Smooth muscle cell (in vitro differentiated cells): ENCODE results near the gene JPH2. TPM values are rescaled to one million over a fixed set of nuclear protein-coding genes. Genes with fewer than 3 reads are reported as not detected.
A peak's percentile ranks its signal among the peaks of the same experiment; 100 is the strongest.

Source experiments
- DNase-seq: peaks from one replicate; lab custom pipeline; 2025; ENCODE audit not compliant: unreplicated experiment; lab: John Stamatoyannopoulos, UW
- H2AFZ ChIP-seq: fragments of 200-600 bp; sonication (generic); 2 replicates; pipeline ENCODE4 v1.6.0; 2016; ENCODE audit warnings: antibody characterized with exemption, low read depth, mild to moderate bottlenecking
- H3F3A ChIP-seq: fragments of 200-600 bp; sonication (generic); 2 replicates; pipeline ENCODE4 v1.6.0; 2017; ENCODE audit warnings: antibody characterized with exemption, low read depth
- H3K27ac ChIP-seq: fragments of 200-600 bp; sonication (generic); 2 replicates; pipeline ENCODE4 v1.5.1; 2016; ENCODE audit warnings: low read depth, mild to moderate bottlenecking
- H3K27me3 ChIP-seq: fragments of 200-600 bp; sonication (generic); 2 replicates; pipeline ENCODE4 v1.6.1; 2016; ENCODE audit warnings: low read depth, mild to moderate bottlenecking
- H3K36me3 ChIP-seq: fragments of 200-600 bp; sonication (generic); 2 replicates; pipeline ENCODE4 v1.5.1; 2016; ENCODE audit warnings: low read depth
- H3K4me1 ChIP-seq: fragments of 200-600 bp; sonication (generic); 2 replicates; pipeline ENCODE4 v1.5.1; 2016; ENCODE audit warnings: low read depth
- H3K4me2 ChIP-seq: fragments of 200-600 bp; sonication (generic); 2 replicates; pipeline ENCODE4 v1.6.0; 2016; ENCODE audit warnings: mild to moderate bottlenecking
- H3K4me3 ChIP-seq: fragments of 200-600 bp; sonication (generic); 2 replicates; pipeline ENCODE4 v1.5.1; 2016; ENCODE audit warnings: mild to moderate bottlenecking
- H3K79me2 ChIP-seq: fragments of 200-600 bp; sonication (generic); 2 replicates; pipeline ENCODE4 v1.6.0; 2016; ENCODE audit warnings: low read depth, mild to moderate bottlenecking
- H3K9ac ChIP-seq: fragments of 200-600 bp; sonication (generic); 2 replicates; pipeline ENCODE4 v1.6.0; 2016; ENCODE audit warnings: low read depth
- H3K9me3 ChIP-seq: fragments of 200-600 bp; sonication (generic); replicated peaks from 2 replicates; pipeline ENCODE4 v1.5.1; 2016; ENCODE audit warnings: low read depth
- H4K20me1 ChIP-seq: fragments of 200-600 bp; sonication (generic); 2 replicates; pipeline ENCODE4 v1.6.0; 2016; ENCODE audit warnings: low read depth
- WGBS: methylation state at CpG from one replicate; pipeline ENCODE4 v1.1.7; 2016; ENCODE audit warnings: low lambda C conversion rate; 5-methylcytosine and 5-hydroxymethylcytosine counted together
- polyA plus RNA-seq: library from polyadenylated mRNA; unstranded; fragments of >200 nt; fragmentation: Nextera tagmentation; extraction: Ambion mirVana; gene quantifications from 2 replicates; pipeline ENCODE4 v1.2.1, GENCODE V29; 2016
- total RNA-seq: library from RNA; depleted of rRNA; stranded (reverse); fragments of >200 nt; gene quantifications from 2 replicates; pipeline ENCODE4 v1.2.3, GENCODE V29; 2014
- TF ChIP-seq, protein P1 (sequence below): fragments of 200-600 bp; sonication (generic); IDR thresholded peaks from 2 replicates; pipeline ENCODE4 v1.5.1; 2017; ENCODE audit warnings: borderline replicate concordance, mild to moderate bottlenecking, antibody characterized with exemption; ENCODE audit not compliant: insufficient read depth, poor library complexity, severe bottlenecking

Gene JPH2
- total and polyA plus RNA-seq, 2 experiments from 2014 or later = 4.4 to 6.0 TPM

DNA sequence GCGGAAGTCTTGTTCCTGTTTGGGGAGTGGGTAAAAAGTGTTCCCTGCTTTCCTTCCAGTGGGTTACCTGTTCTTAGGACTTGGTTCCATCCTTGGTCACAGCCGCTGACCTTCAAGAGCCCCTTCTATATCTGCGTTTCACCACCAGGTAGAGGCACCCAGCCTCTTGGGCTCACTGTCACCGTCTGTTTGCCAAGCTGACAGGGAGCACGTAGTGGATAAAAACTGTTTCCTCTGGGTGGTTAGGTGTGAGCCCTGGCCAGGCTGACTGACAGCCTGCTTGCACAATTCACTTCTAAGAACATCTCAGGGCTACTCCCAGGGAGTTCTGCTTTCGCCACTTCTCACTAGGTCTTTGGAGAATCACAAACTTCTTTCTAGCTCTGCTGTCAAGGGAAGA, 1.8 kb upstream of the JPH2 start:
- peaks cover 11% of the 10 kb centered on the region for H3K4me1 ChIP-seq
- H3K4me2 ChIP-seq = no peak overlapping the region
- no peak overlapping the region for H3K4me3 ChIP-seq
- peak overlapping the region; percentile 91 for H3K27ac ChIP-seq
- H3K9me3 ChIP-seq = no peaks in the 10 kb centered on the region
- no peak overlapping the region for H2AFZ ChIP-seq
- peaks cover 13% of the 10 kb centered on the region for H3K79me2 ChIP-seq
- no peaks in the 10 kb centered on the region for H3K27me3 ChIP-seq
- TF ChIP-seq, protein P1, sequence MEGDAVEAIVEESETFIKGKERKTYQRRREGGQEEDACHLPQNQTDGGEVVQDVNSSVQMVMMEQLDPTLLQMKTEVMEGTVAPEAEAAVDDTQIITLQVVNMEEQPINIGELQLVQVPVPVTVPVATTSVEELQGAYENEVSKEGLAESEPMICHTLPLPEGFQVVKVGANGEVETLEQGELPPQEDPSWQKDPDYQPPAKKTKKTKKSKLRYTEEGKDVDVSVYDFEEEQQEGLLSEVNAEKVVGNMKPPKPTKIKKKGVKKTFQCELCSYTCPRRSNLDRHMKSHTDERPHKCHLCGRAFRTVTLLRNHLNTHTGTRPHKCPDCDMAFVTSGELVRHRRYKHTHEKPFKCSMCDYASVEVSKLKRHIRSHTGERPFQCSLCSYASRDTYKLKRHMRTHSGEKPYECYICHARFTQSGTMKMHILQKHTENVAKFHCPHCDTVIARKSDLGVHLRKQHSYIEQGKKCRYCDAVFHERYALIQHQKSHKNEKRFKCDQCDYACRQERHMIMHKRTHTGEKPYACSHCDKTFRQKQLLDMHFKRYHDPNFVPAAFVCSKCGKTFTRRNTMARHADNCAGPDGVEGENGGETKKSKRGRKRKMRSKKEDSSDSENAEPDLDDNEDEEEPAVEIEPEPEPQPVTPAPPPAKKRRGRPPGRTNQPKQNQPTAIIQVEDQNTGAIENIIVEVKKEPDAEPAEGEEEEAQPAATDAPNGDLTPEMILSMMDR = no peak
- H3K36me3 ChIP-seq = no peaks in the 10 kb centered on the region
- 76% methylated on average over 6 of the region's 6 CpGs for WGBS
- peaks cover 5% of the 10 kb centered on the region for H3F3A ChIP-seq
- H4K20me1 ChIP-seq = no peaks in the 10 kb centered on the region
- no peak overlapping the region for H3K9ac ChIP-seq
- DNase-seq = no peak

DNA sequence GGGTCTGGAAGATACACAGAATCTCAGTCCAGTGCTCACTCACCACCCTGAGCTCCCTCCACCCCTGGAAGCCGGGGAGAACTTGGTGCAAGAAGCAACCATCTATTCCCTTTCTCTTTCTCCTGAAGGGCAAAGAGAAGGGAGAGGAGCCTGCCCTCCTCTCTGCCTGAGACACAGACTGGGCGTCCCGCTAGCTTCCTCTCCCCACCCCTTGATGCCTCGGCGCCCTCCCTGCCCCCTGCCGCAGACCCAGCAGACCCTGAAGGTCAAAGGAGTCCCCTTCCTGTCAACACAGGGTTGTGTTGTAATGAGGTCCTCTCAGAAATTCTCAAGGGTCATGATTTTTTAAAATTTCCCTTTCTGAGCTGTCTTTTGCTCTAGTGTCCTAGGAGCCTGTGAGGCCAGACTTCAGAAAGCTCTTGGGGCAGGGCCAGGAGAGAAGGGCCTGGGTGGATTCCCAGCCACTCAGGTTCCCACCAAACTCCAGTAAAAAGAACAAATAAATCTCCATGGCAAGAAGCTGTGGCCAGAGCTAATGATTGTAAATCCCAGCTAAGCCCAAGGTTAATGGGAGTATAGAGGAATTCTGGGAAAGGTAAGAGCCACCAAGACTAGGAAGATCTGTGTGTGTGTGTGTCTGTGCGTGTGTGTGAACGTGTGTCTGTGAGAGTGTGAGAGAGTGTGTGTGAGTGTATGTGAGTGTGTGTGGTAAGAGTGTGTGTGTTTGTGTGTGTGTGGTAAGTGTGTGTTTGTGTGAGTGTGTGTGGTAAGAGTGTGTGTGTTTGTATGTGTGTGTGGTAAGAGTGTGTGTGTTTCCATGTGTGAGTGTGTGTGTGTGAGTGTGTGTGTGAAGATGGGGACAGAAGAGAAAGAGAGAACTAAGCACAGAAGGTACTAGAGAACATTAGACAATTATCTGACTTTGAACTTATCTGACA, 1.1 kb upstream of the JPH2 start:
- Histone ChIP-seq H3F3A (peaks cover 5% of the 10 kb centered on the region), H3K9ac (peak overlapping the region; percentile 56), H3K27ac (peak overlapping the region; percentile 91), H3K36me3 (no peaks in the 10 kb centered on the region), H3K4me2 (peak overlapping the region; percentile 95), H3K27me3 (no peaks in the 10 kb centered on the region), H3K79me2 (peaks cover 13% of the 10 kb centered on the region), H3K4me3 (peak overlapping the region; percentile 65), H4K20me1 (no peaks in the 10 kb centered on the region), H3K4me1 (peaks cover 11% of the 10 kb centered on the region), H2AFZ (peak overlapping the region; percentile 91), H3K9me3 (no peaks in the 10 kb centered on the region)
- 21% methylated on average over 7 of the region's 8 CpGs for WGBS
- TF ChIP-seq, protein P1 = no peak
- DNase-seq = no peak

DNA sequence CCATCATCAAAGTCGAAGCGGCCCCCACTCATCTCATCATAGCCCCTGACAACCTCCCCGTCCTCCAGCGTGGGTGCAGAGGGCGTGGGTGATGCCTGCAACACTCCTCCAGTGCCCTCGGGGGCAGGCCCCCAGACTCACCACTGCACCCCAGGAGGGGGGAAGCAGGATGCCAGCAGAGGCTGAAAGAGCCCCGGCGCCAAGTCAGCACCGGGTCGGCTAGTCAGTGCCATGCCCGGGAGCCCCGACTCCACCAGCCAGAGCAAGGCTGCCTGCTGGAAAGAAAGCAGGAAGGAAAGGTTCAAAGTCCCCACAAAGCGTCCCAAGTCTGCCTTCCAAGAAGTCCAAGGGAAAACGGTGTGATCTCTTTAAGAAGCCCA, 324 bp downstream of the JPH2 start:
- Histone ChIP-seq H3K27ac (peak overlapping the region; percentile 91), H3K4me1 (peaks cover 14% of the 10 kb centered on the region)
- TF ChIP-seq, protein P1 = no peak

More for the DNA sequence above, 324 bp downstream of the JPH2 start:
- no peaks in the 10 kb centered on the region for H3K27me3 ChIP-seq
- no peaks in the 10 kb centered on the region for H3K9me3 ChIP-seq
- H3K4me3 ChIP-seq = peak overlapping the region; percentile 65
- H3K9ac ChIP-seq = peak overlapping the region; percentile 56
- no peak for DNase-seq
- peaks cover 13% of the 10 kb centered on the region for H3K79me2 ChIP-seq
- H3K4me2 ChIP-seq = peak overlapping the region; percentile 95
- WGBS = 24% methylated on average over 12 of the region's 14 CpGs
- peak overlapping the region; percentile 91 for H2AFZ ChIP-seq
- no peaks in the 10 kb centered on the region for H4K20me1 ChIP-seq
- peaks cover 5% of the 10 kb centered on the region for H3F3A ChIP-seq
- H3K36me3 ChIP-seq = no peaks in the 10 kb centered on the region
